ENCODE results near the gene SMYD4.
"Not testable (repeated sequence)": the region's sequence is repeated elsewhere in the genome, so short reads cannot be mapped to it uniquely, and the experiment has no call there.

SMYD4 gene

DNA sequence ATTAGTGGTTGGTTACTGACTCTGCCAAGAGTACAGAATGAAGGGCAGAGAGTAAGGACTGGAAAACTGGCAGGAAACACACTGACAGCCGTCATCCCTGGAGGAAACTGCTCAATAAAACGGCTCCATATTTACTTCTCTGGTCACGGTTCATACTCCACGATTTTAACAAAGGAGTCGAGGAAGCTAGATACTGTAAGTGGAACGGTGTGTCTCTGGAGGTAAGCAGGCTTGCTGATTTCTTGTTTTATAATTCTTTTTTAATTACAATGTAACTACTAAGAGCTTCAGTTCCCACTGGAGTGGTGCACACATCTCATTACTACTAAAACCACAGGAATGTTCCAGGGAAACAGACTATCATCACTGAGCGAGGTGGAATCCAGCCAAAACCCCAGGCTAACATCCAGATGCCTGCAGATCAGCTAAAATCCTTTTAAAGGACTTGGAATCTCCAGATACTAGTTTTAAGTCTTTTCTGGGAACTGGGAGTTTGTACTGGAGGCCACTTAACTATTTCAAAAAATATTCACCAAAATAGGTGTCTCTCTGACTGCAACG, 50.1 kb downstream of the SMYD4 start:
- DNase-seq, result no peak

- no peak for DNase-seq
These were observed 52.8 kb downstream of the SMYD4 start for GRCh38 chr17:1776857-1777256.

DNA sequence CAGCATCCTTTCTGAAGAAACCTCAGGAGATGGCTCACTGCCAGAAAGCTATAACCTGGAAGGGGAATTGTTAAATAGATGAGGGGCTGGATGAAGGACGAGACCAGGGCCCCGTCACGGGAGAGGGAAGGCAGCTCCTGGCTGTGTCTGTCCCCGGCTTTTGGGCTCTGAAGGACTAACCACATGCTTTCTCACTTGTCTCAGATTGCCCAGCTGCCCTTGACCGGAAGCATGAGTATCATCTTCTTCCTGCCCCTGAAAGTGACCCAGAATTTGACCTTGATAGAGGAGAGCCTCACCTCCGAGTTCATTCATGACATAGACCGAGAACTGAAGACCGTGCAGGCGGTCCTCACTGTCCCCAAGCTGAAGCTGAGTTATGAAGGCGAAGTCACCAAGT, 53.4 kb downstream of the SMYD4 start:
- no peak for DNase-seq

DNA sequence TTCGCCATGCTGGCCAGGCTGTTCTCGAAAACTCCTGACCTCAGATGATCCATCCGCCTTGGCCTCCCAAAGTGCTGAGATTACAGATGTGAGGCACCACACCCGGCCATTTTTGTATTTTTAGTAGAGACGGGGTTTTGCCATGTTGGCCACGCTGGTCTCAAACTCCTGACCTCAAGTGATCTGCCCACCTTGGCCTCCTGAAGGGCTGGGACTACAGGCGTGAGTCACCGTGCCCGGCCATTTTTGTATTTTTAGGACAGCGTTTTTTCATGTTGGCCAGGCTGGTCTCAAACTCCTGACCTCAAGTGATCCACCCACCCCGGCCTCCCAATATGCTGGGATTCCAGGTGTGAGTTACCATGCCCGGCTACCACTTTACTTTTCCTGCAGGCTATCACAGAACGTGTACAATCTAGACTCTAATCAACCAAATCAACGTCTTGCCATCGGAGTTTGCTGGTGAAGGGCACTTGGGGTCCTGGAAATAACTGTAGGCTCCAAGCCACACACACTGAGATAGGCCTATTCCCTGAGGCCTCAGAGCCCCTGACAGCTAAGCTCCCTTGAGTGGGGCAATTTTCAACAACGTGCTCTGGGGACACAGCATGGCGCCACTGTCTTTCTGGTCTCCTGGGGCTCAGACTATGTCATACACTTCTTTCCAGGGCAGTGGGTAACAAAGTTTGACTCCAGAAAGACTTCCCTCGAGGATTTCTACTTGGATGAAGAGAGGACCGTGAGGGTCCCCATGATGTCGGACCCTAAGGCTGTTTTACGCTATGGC, 55.1 kb downstream of the SMYD4 start:
- DNase-seq, result no peak

GRCh38 chr17:1773696-1774181, 56.0 kb downstream of the SMYD4 start:
- DNase-seq, result no peak

DNA sequence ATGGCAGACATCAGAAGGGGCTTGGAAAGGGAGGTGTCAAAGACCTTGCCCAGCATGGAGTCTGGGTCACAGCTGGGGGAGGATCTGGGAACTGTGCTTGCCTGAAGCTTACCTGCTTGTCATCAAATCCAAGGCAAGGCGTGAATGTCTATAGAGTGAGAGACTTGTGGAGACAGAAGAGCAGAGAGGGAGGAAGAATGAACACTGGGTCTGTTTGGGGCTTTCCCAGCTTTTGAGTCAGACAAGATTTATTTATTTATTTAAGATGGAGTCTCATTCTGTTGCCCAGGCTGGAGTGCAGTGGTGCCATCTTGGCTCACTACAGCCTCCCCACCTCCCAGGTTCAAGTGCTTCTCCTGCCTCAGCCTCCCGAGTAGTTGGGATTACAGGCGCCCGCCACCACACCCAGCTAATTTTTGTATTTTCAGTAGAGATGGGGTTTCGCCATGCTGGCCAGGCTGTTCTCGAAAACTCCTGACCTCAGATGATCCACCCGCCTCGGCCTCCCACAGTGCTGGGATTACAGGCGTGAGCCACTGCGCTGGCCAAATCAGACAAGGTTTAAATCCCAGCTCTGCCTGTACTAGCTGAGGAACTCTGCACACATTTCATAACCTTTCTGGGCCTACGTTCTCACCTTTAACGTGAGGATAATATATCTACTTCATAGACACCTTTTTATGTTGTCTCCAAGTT, 56.6 kb downstream of the SMYD4 start:
- not testable (repeated sequence) for DNase-seq

DNA sequence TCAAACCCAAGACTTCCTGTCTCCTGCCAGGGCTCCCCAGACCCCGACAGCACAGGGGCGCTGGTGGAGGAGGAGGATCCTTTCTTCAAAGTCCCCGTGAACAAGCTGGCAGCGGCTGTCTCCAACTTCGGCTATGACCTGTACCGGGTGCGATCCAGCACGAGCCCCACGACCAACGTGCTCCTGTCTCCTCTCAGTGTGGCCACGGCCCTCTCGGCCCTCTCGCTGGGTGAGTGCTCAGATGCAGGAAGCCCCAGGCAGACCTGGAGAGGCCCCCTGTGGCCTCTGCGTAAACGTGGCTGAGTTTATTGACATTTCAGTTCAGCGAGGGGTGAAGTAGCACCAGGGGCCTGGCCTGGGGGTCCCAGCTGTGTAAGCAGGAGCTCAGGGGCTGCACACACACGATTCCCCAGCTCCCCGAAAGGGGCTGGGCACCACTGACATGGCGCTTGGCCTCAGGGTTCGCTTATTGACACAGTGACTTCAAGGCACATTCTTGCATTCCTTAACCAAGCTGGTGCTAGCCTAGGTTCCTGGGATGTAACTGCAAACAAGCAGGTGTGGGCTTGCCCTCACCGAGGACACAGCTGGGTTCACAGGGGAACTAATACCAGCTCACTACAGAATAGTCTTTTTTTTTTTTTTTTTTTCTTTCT, 59.8 kb downstream of the SMYD4 start:
- no peak for DNase-seq

GRCh38 chr17:1767358-1767757, 62.3 kb downstream of the SMYD4 start:
- DNase-seq, result no peak

- no peak for DNase-seq
These were observed 63.1 kb downstream of the SMYD4 start for GRCh38 chr17:1766382-1767135.

DNA sequence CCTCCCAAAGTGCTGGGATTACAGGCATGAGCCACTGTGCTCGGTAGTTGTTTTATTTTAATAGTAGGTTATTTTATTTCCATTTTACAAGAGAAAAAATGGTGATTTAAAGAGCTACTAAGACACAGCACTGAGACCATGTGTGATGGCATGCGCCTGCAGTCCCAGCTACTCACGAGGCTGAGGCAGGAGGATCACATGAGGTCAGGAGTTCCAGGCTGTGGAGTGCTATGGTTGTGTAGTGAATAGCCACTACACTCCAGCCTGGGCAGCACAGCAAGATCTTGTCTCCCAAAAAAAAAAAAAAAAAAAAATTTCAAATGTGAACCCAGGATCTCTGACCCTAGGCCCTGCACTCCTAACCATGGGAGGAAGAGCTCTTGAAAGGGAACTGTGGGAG, 64.1 kb downstream of the SMYD4 start:
- DNase-seq, result no peak

- not testable (repeated sequence) for DNase-seq
These were observed 65.0 kb downstream of the SMYD4 start for GRCh38 chr17:1764705-1765104.

GRCh38 chr17:1764284-1764683, 65.4 kb downstream of the SMYD4 start:
- DNase-seq, result peak; percentile 55 to 62

- peak; percentile 21 to 37 for DNase-seq
These were observed 66.5 kb downstream of the SMYD4 start for GRCh38 chr17:1762901-1763898.

GRCh38 chr17:1762233-1762900, 67.3 kb downstream of the SMYD4 start:
- DNase-seq, result no peak

GRCh38 chr17:1759529-1759928, 70.2 kb downstream of the SMYD4 start:
- no peak for DNase-seq

- DNase-seq, result peak; percentile 75 to 86
These were observed 70.9 kb downstream of the SMYD4 start for GRCh38 chr17:1758807-1759206.

DNA sequence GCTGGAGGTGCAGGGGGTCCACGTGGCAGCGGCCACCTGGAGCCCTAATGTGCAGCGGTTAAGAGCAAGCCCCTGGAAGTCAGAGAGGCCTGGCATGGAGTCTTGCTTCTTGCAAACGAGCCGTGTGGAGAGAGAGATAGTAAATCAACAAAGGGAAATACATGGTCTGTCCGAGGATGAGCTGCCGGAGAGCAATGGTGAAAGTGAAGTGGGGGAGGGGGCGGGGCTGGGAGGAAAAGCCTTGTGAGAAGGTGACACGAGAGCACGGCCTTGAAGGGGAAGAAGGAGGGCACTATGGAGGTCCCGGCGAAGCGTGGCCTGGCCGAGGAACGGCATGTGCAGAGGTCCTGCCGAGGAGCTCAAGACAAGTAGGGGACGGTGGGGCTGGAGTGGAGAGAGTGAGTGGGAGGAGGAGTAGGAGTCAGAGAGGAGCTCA, 73.9 kb downstream of the SMYD4 start:
- DNase-seq, result no peak

DNA sequence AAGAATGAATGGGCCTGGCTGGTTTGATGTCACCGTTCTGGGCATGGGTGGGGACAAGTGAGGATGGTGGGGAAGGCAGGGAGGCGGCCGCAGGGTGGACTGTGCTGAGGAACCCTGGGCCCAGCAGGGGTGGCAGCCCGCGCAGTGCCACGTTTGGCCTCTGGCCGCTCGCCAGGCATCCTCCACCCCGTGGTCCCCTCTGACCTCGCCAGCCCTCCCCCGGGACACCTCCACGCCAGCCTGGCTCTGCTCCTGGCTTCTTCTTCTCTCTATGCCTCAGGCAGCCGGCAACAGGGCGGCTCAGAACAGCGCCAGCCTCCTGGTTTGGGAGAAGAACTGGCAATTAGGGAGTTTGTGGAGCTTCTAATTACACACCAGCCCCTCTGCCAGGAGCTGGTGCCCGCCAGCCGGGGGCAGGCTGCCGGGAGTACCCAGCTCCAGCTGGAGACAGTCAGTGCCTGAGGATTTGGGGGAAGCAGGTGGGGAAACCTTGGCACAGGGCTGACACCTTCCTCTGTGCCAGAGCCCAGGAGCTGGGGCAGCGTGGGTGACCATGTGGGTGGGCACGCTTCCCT, 74.4 kb downstream of the SMYD4 start:
- DNase-seq, result no peak

DNA sequence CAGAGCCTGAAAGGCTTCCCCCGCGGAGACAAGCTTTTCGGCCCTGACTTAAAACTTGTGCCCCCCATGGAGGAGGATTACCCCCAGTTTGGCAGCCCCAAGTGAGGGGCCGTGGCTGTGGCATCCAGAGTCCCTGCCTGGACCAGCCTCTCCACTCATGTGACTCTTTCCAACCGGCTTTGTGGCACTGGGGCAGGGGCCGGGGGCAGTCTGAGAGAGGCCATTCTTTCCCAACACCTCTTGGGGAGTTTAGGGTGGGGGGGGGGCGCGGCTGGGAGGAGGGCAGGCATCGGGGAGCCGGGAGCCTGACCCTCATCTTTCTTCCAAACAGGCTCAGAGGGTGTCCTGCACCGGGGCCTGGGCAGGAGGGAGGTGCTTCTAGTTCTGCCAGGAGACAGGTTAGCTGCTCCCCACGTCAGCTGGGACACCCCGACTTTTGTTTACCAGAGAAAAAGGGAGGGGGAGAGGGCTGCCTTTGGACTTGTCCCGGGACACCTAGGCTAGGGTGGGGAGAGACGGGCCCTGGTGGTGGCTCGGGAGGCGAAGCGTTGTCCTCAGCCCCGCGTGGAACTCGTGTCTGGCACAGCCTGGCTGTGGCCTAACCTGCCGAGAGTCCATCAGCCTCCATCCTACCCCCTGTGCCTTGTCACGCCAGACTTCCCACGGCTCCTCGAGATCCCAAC, 75.1 kb downstream of the SMYD4 start:
- no peak for DNase-seq
